Stomach (tissue), 4 donors: ENCODE results near the gene PIPOX.

Experiments
- POLR2A ChIP-seq, 4 donors: fragments of 450-650 bp; IDR thresholded peaks; one replicate each; pipeline ENCODE4 v1.6.1; 2016; ENCODE audit warnings: antibody characterized with exemption in 4 of 4, control low read depth in 2 of 4, mild to moderate bottlenecking in 1 of 4, moderate library complexity in 1 of 4
- POLR2AphosphoS5 ChIP-seq, 3 donors: sonication (generic); formaldehyde crosslinking; IDR thresholded peaks; one replicate each; pipeline ENCODE4 v1.6.1; 2016; ENCODE audit warnings: antibody characterized with exemption in 3 of 3
- TF ChIP-seq, protein P1 (sequence below), 7 experiments: fragments of 450-650 bp in 4 of 7; fragments of 200-600 bp in 3 of 7; sonication (generic) in 3 of 7; IDR thresholded peaks; one replicate each; pipeline ENCODE4 v1.5.1; 2016 to 2019; ENCODE audit warnings: antibody characterized with exemption in 7 of 7, control low read depth in 2 of 7, mild to moderate bottlenecking in 1 of 7

DNA sequence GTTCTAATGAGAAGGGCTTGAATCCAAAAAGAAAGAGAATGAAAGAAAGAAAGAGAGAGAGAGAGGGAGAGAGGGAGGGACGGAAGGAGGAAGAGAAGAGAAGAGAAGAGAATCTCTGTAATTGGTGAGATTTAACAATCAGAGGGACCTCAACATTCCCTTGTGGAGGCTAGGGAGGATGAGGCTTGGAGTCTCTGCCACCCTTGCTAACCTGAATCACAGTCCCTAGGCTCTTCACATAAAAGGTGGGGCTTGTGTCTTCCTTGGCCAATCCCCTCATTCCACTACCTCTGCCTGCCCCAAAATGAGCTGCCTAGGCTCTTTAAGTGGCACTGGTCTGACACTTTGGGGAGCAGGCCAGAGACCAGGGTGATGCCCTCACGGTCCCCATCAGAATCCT is 30.1 kb downstream of the PIPOX start:
- TF ChIP-seq, protein P1, sequence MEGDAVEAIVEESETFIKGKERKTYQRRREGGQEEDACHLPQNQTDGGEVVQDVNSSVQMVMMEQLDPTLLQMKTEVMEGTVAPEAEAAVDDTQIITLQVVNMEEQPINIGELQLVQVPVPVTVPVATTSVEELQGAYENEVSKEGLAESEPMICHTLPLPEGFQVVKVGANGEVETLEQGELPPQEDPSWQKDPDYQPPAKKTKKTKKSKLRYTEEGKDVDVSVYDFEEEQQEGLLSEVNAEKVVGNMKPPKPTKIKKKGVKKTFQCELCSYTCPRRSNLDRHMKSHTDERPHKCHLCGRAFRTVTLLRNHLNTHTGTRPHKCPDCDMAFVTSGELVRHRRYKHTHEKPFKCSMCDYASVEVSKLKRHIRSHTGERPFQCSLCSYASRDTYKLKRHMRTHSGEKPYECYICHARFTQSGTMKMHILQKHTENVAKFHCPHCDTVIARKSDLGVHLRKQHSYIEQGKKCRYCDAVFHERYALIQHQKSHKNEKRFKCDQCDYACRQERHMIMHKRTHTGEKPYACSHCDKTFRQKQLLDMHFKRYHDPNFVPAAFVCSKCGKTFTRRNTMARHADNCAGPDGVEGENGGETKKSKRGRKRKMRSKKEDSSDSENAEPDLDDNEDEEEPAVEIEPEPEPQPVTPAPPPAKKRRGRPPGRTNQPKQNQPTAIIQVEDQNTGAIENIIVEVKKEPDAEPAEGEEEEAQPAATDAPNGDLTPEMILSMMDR (IDR thresholded peaks at IDR 0.05) = no peak
- TF ChIP-seq POLR2A (IDR thresholded peaks at IDR 0.05) (no peak), POLR2AphosphoS5 (IDR thresholded peaks at IDR 0.05) (no peak)
